Hematopoietic multipotent progenitor cell treated with erythropoietin and hydrocortisone succinate and interleukin-3 and kit ligand, for 6 days (in vitro differentiated cells): Measurements from ENCODE around the gene GPR132.
"Not testable (repeated sequence)": the region's sequence is repeated elsewhere in the genome, so short reads cannot be mapped to it uniquely, and the experiment has no call there.

Experiments
- DNase-seq: peaks from one replicate; pipeline ENCODE4 v3.0.0-alpha.2; 2015

GPR132 gene

DNA sequence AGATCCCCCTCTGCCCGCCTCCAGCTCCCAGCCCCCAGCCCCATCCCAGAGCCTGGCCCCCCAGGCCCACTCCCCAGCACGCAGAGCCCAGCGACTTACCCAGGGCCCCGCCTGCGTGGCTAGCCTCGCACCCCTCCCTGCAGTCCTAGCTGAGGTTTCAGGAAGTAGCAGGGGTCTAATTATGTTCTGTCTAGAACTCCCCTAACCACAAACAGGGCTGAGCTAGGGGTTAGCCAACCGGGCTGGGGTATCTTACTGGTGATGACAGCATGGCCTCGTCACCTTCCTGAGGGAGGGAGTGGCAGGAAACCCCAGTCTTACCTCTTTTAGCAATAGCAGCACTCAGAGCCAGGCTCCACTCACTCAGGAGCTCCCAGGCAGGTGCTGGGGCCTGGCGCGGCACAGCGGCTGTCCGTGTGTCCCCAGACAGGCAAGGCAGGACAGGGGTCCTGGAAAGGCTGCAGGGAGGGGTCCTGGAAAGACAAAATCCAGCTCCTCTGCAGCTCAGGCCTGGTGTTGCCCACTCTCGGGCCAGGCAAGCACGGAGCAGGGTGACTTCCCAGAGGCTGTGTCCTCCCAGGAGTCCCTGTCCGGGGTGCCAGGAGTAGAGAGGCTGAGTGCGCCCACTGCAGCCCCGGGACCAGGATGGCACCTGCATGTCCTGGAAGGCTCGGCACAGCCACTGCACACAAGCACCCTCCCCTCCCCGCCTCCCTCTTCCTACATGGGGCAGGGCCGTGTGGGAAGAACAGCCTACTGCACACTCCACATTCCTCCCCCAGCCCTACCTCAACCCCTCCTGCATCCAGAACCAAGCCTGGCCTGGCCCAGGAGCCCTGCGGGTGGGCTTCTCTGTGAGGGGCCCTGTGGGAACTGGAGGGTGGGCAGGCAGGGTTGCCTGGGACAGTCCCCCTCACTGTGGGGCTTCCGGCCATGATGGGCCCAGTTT lies at the start of gene GPR132:
Gene GPR132 (minus strand): TSS at position 151 of the 949 bp plus-strand sequence. CDS start 10,010 bp downstream, outside the sequence.
- DNase-seq = peak; percentile 86

- not testable (repeated sequence) for DNase-seq
Measured at GRCh38 chr14:105109243-105109642, 44.0 kb upstream of the GPR132 start.

DNA sequence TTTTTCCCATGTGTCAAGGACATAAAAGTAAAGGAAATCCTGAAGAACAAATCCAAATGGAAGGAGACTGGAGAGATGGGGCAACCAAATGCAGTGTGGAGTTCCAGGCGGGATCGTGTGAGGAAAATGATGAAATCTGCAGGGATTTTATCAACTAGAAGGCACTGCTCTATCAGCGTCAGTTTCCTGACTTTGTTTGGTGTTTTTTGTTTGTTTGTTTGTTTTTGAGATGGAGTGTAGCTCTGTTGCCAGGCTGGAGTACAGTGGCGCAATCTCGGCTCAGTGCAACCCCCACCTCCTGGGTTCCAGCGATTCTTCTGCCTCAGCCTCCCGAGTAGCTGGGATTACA lies 43.3 kb upstream of the GPR132 start:
- no peak for DNase-seq

GRCh38 chr14:105107781-105108515 lies 42.7 kb upstream of the GPR132 start:
- DNase-seq = no peak

DNA sequence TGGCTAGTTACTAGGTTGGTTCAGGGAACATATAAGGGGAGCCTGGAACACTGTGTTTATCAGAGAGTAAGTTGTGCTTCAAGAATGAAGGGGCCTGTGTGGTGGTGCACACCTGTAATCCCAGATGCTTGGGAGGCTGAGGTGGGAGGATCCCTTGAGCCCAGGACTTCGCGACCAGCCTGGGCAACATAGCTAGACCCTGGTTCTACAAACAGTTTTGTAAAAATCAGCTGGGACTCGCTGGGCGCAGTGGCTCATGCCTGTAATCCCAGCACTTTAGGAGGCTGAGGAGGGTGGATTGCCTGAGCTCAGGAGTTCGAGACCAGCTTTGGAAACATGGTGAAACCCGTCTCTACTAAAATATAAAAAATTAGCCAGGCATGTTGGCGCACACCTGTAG lies 42.1 kb upstream of the GPR132 start:
- DNase-seq = no peak

- DNase-seq = no peak
Measured at GRCh38 chr14:105105158-105105557, 39.9 kb upstream of the GPR132 start.

DNA sequence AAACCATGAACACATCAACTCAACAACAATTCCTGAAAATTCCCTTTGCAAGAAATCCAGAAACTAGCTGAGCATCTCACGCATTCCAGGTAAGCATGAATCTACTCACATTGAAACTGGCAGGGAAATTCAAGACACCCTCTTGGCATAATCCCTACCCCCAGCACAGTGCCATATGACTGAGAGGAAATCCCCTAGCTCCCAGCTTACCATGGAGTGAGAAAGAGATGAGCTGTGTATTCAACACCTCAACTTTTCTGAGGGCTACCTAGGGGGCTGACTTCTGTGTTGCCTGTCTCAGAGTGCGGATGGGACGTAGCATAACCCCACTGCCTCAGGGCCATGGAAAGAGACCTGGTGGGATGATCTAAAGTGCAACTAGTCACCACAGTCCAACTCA lies 37.7 kb upstream of the GPR132 start:
- no peak for DNase-seq

DNA sequence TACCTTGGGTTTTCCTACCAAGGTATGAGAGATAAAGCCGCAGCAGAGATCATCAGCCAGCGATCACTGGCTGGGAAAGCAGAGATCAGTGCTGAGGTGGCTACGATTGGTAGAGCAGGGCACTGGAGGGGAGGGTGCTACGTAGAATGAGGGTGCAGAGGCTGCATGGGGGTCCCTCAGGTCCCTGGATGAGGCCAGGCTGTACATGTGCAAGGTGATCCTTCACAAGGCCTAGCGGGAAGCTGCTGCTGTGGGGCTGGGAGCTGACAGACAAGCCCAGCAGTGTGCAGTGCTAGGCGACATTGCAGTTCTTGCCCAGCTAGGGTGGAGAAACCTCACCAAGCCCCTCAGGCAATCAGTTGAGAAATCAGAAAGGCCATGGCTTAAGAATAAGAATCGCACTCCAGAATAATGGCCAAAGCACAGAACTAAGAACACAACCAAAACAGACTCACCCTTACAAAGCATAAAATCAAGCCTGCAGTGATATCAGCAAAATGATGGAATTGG lies 37.2 kb upstream of the GPR132 start:
- DNase-seq = no peak

DNA sequence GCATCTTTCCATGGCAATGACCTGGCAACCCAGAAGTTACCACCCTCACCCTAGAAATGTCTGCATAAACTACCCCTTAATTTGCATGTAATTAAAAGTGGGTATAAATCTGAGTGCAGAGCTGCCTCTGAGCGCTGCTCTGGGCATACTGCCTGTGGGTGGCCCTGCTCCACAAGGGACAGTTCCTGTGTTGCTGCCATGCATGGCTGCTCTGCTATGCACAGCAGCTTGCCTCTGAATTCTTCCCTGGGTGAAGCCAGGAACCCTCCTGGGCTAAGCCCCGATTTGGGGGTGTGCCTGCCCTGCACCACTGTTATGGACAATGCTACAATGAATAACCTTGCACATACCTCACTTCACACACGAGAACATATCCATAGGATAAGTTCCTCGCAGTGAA lies 35.7 kb upstream of the GPR132 start:
- no peak for DNase-seq

- no peak for DNase-seq
Measured at GRCh38 chr14:105099778-105100177, 34.5 kb upstream of the GPR132 start.

- DNase-seq = no peak
Measured at GRCh38 chr14:105098316-105098715, 33.1 kb upstream of the GPR132 start.

- DNase-seq = no peak
Measured at GRCh38 chr14:105097794-105098127, 32.5 kb upstream of the GPR132 start.

- DNase-seq = no peak
Measured at GRCh38 chr14:105096206-105096875, 31.1 kb upstream of the GPR132 start.

DNA sequence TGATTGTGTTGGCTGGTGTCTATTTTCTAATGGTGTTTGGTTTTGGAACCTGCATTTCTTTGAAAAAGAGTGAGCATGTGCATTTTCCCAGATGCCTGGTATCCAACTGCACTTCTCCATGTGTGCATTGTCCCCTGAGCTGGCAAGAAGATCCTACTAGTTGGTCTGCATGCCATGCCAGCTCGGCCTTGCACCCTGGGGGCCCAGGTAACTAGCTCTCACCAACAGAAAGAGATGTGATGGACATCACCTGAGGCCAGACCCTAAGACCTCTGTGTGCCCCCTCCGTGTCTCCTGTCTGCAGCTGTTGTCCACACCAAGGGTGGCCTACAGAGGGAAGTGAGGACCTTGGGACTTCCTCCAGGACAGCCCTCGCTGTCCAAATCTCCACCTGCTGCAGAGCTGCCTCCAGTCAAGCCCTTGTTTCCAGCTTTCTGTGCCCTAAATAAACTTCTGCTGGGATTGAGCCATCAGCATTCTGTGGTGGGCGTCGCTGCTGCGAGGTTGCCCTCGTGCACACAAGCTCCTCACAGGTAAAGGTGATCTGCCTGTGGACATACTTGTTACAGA lies 30.1 kb upstream of the GPR132 start:
- DNase-seq = no peak

- DNase-seq = no peak
Measured at GRCh38 chr14:105094193-105094907, 29.1 kb upstream of the GPR132 start.

- peak; percentile 52 for DNase-seq
Measured at GRCh38 chr14:105093431-105094192, 28.4 kb upstream of the GPR132 start.

- no peak for DNase-seq
Measured at GRCh38 chr14:105093038-105093430, 27.8 kb upstream of the GPR132 start.

- DNase-seq = no peak
Measured at GRCh38 chr14:105092171-105093037, 27.2 kb upstream of the GPR132 start.

GRCh38 chr14:105091517-105092170 lies 26.4 kb upstream of the GPR132 start:
- no peak for DNase-seq

DNA sequence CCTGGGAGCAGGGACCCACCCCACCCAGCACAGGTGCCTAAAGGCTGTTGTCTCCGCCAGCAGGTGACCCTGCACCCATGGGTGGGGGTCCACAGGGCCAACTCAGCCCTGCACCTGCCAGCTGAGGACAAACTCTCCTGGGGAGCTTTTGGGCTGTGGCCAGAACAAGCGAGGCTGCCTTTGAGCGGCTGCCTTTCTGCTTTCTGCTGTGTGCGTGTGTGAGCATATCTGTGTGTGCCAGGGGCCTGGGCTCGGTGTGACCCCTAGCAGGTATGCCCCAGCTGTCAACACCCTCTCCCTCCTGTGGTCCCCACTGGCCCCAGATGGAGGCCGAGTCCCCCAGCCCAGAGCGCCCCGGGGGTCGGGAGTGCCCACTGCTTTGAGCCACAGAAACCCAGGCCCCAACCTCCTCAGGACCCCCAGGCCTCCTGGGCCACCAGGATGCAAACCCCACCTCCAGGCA lies 25.9 kb upstream of the GPR132 start:
- DNase-seq = no peak
